Muscle of leg (tissue), 11 donors: ENCODE data around the gene PAX7. TPM values are rescaled to one million over a fixed set of nuclear protein-coding genes. Genes with fewer than 3 reads are reported as not detected.

Source experiments
- DNase-seq: peaks from one replicate; pipeline ENCODE4 v3.0.0; 2013
- H3K27ac ChIP-seq: one replicate; pipeline ENCODE4 v1.5.1; 2013; ENCODE audit warnings: mild to moderate bottlenecking, low read length, control low read depth
- H3K27me3 ChIP-seq: one replicate; pipeline ENCODE4 v1.6.1; 2013; ENCODE audit warnings: low read length; ENCODE audit not compliant: control insufficient read depth, insufficient read depth
- H3K36me3 ChIP-seq: one replicate; pipeline ENCODE4 v1.6.1; 2013; ENCODE audit warnings: low read length; ENCODE audit not compliant: control insufficient read depth, insufficient read depth
- H3K4me1 ChIP-seq: one replicate; pipeline ENCODE4 v1.6.1; 2013; ENCODE audit warnings: low read length; ENCODE audit not compliant: control insufficient read depth, insufficient read depth
- H3K4me3 ChIP-seq: one replicate; pipeline ENCODE4 v1.5.1; 2013; ENCODE audit warnings: low read length, control low read depth
- H3K9me3 ChIP-seq: replicated peaks from 2 replicates; pipeline ENCODE4 v1.6.1; 2013; ENCODE audit warnings: low read depth, low read length; ENCODE audit not compliant: control insufficient read depth
- WGBS: methylation state at CpG from one replicate; pipeline ENCODE4 v1.1.5; 2013; ENCODE audit warnings: missing lambda C conversion rate; ENCODE audit not compliant: insufficient coverage; 5-methylcytosine and 5-hydroxymethylcytosine counted together
- polyA plus RNA-seq, 8 donors: library from polyadenylated mRNA; unstranded; fragments of 120-200 nt; gene quantifications; one replicate each; pipeline versions ENCODE4 v1.2.1 to v1.2.3, GENCODE V29; 2013; ENCODE audit warnings: inconsistent platforms in 1 of 8, low replicate concordance in 1 of 8; ENCODE audit not compliant: insufficient read length in 8 of 8, insufficient read depth in 1 of 8
- total RNA-seq: library from RNA; stranded (reverse); fragments of 120-200 nt; gene quantifications from one replicate; pipeline ENCODE4 v1.2.4, GENCODE V29; 2013

Gene PAX7
- total and polyA plus RNA-seq, 9 donors, result 34.0 to 60.2 (median 47.3) TPM

- Histone ChIP-seq H3K27me3 (peaks cover 97% of the 10 kb centered on the region), H3K36me3 (peaks cover 23% of the 10 kb centered on the region), H3K9me3 (no peaks in the 10 kb centered on the region), H3K4me1 (peaks cover 62% of the 10 kb centered on the region), H3K27ac (peak overlapping the region; percentile 79), H3K4me3 (peak overlapping the region; percentile 69)
- DNase-seq, result no peak
- WGBS, result 2% methylated on average over 12 of the region's 16 CpGs
Observed at GRCh38 chr1:18634276-18634675, 3.6 kb downstream of the PAX7 start.

GRCh38 chr1:18635070-18635577, 4.5 kb downstream of the PAX7 start:
- Histone ChIP-seq H3K9me3 (no peaks in the 10 kb centered on the region), H3K36me3 (peaks cover 23% of the 10 kb centered on the region), H3K4me3 (peak overlapping the region; percentile 69), H3K27ac (peak overlapping the region; percentile 79), H3K27me3 (peaks cover 97% of the 10 kb centered on the region), H3K4me1 (peaks cover 60% of the 10 kb centered on the region)
- no peak for DNase-seq
- WGBS, result 5% methylated on average over 4 of the region's 5 CpGs

- no peaks in the 10 kb centered on the region for H3K9me3 ChIP-seq
- peaks cover 23% of the 10 kb centered on the region for H3K36me3 ChIP-seq
- H3K4me3 ChIP-seq, result peak overlapping the region; percentile 69
- under 1% methylated on average over 34 of the region's 40 CpGs for WGBS
- peaks cover 97% of the 10 kb centered on the region for H3K27me3 ChIP-seq
- no peak for DNase-seq
- peak overlapping the region; percentile 17 for H3K27ac ChIP-seq
- peaks cover 56% of the 10 kb centered on the region for H3K4me1 ChIP-seq
Observed at GRCh38 chr1:18635891-18636595, 5.4 kb downstream of the PAX7 start.

GRCh38 chr1:18636596-18637508, 6.2 kb downstream of the PAX7 start:
- WGBS, result 7% methylated on average over 28 of the region's 52 CpGs
- Histone ChIP-seq H3K4me1 (peaks cover 54% of the 10 kb centered on the region), H3K27ac (peak overlapping the region; percentile 79), H3K27me3 (peaks cover 97% of the 10 kb centered on the region), H3K4me3 (peak overlapping the region; percentile 69), H3K9me3 (no peaks in the 10 kb centered on the region), H3K36me3 (peaks cover 23% of the 10 kb centered on the region)
- DNase-seq, result no peak

GRCh38 chr1:18637511-18637960, 6.9 kb downstream of the PAX7 start:
- H3K36me3 ChIP-seq, result peaks cover 27% of the 10 kb centered on the region
- peaks cover 58% of the 10 kb centered on the region for H3K4me1 ChIP-seq
- no peak for DNase-seq
- peaks cover 96% of the 10 kb centered on the region for H3K27me3 ChIP-seq
- H3K27ac ChIP-seq, result peak overlapping the region; percentile 79
- no peaks in the 10 kb centered on the region for H3K9me3 ChIP-seq
- 10% methylated on average over 17 of the region's 24 CpGs for WGBS
- peak overlapping the region; percentile 69 for H3K4me3 ChIP-seq

- Histone ChIP-seq H3K4me3 (peak overlapping the region; percentile 69), H3K36me3 (peaks cover 26% of the 10 kb centered on the region), H3K9me3 (no peaks in the 10 kb centered on the region), H3K27ac (peak overlapping the region; percentile 79), H3K4me1 (peaks cover 61% of the 10 kb centered on the region), H3K27me3 (peaks cover 96% of the 10 kb centered on the region)
- WGBS, result 7% methylated on average over 8 of the region's 15 CpGs
- no peak for DNase-seq
Observed at GRCh38 chr1:18637962-18638834, 7.6 kb downstream of the PAX7 start.

- Histone ChIP-seq H3K9me3 (no peaks in the 10 kb centered on the region), H3K4me1 (peaks cover 61% of the 10 kb centered on the region), H3K36me3 (peaks cover 19% of the 10 kb centered on the region), H3K27ac (peak overlapping the region; percentile 79), H3K27me3 (peaks cover 96% of the 10 kb centered on the region), H3K4me3 (peak overlapping the region; percentile 69)
- WGBS, result 20% methylated on average over 1 of the region's 6 CpGs
- no peak for DNase-seq
Observed at GRCh38 chr1:18638835-18639364, 8.3 kb downstream of the PAX7 start.

GRCh38 chr1:18639368-18640055, 8.9 kb downstream of the PAX7 start:
- no peak for DNase-seq

More at GRCh38 chr1:18639368-18640055, 8.9 kb downstream of the PAX7 start:
- Histone ChIP-seq H3K27me3 (peaks cover 96% of the 10 kb centered on the region), H3K4me1 (peaks cover 59% of the 10 kb centered on the region), H3K9me3 (no peaks in the 10 kb centered on the region), H3K27ac (peak overlapping the region; percentile 79), H3K36me3 (peaks cover 14% of the 10 kb centered on the region), H3K4me3 (peak overlapping the region; percentile 33)
- WGBS, result 7% methylated on average over 4 of the region's 10 CpGs
